GM21526 (cell line): ENCODE data around the gene GCN1.

Experiments used
- ATAC-seq: cut with Tn5 transposase; IDR thresholded peaks from one replicate; pipeline ENCODE4 v1.9.1; 2021; ENCODE audit warnings: moderate library complexity; ENCODE audit not compliant: unreplicated experiment, low FRiP score

The GCN1 gene

DNA sequence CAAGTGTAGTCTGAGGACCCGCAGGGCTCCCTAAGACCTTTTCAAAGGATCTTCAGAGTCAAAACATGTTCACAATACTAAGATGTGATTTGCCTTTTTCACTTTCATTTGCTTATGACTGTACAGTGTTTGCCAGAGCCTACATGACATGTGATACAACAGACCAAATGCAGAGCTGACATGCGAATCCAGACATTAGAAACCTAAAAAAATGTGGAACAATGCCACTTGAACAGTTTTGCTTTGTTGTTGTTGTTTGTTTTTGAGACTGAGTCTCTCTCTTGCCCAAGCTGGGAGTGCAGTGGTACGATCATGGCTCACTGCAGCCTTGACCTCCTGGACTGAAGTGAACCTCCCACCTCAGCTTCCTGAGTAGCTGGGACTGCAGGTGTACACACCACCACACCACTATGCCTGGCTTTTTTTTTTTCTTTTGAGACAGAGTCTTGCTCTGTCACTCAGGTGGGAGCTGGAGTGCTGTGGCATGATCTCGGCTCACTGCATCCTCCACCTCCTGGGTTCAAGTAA lies 72.7 kb downstream of the GCN1 start:
- ATAC-seq: peak; percentile 31

DNA sequence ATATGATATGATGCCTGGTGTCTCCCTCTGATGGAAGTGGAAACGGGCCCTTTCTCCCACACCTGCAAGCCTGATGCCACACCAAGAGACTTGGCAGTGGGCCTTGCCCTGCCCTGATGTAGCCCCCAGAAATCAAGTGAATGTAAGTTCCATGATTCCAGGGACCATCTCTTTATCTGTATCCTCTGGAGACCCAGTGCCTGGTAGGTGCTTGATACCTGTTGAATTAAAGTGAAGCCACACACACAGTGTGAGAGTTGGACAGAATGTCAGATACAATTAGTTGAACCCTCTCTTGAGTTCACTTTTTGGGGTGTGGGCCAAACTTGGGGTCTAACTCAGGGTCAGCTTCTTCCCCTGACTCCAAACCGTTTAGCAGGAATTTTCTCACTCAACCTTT lies 73.2 kb downstream of the GCN1 start:
- ATAC-seq: no peak

DNA sequence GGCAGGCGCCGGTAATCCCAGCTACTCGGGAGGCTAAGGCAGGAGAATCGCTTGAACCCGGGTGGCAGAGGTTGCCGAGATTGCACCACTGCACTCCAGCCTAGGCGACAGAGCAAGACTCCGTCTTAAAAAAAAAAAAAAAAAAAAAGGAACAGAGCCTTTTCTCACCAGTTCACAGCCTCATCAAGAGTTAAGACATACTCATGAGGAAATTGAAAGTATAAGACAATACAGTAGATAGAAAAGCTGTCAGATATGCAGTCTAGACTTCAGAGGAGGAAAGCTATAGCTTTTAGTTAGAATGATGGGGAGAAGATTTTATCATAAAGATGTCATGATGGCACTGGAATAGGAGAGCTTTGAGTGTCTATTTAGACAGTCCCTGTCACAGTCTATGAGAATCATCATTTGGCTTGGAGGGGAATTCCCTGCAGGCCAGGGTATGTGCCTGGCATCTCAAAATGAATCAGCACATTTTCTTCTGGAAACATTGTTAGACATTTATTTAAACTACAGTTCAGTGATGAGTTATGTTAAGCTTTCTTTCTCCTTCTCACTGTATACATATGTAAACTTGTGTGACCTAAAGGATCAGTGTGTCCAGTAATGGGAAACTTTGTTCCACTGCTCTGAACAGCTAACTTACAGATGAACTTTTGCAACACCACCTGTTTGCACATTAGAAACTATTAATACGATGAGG lies 75.1 kb downstream of the GCN1 start:
- ATAC-seq: no peak

DNA sequence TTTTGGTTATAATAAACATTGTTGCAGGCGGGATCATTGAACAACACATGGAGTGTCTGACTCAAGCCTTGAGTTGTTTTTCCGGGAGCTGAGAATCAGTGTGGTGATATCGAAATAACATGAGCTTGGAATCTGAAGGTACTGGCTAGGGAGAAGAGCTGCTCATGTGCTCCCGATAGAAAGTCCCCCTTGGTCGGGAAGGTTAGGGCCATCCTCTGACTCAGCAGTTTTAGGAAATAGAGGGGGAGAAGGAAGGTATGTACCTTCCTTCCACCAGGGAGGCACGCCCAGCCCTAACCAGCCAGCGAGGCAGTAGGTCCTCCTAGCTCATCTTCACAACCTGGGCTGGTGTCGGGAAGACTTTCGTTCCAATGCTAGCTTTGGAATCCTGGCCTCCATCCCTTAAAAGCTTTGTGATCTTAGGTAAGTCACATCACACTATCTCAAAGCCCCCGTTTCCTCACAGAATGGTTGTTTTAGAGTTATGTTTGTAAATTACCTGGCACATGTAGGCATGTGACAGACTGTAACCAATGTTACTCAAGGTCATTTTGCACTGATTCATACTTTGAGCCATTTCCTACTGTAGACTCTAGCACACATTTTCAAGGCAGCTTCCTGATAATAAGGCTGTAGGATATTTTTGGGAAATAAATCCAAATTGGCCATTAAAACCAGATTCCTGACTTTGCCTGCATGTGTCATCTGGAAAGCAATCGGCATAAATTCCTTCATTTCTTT lies 76.0 kb downstream of the GCN1 start:
- ATAC-seq: no peak

DNA sequence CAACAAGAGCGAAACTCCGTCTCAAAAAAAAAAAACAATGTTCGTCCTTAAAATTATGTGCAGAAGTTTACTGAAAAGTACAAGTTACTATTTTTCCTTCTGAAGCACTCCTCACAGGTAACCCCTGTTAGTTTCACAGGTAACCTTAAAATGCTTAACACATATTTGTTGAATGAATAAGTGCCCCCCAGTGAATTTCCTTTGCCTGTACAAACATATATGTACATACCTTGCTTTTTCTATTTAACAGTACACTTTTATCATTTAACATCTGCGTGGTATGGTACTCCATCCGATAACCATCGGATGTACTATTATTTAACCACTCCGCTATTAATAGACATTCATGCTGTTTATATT lies 76.6 kb downstream of the GCN1 start:
- no peak for ATAC-seq

DNA sequence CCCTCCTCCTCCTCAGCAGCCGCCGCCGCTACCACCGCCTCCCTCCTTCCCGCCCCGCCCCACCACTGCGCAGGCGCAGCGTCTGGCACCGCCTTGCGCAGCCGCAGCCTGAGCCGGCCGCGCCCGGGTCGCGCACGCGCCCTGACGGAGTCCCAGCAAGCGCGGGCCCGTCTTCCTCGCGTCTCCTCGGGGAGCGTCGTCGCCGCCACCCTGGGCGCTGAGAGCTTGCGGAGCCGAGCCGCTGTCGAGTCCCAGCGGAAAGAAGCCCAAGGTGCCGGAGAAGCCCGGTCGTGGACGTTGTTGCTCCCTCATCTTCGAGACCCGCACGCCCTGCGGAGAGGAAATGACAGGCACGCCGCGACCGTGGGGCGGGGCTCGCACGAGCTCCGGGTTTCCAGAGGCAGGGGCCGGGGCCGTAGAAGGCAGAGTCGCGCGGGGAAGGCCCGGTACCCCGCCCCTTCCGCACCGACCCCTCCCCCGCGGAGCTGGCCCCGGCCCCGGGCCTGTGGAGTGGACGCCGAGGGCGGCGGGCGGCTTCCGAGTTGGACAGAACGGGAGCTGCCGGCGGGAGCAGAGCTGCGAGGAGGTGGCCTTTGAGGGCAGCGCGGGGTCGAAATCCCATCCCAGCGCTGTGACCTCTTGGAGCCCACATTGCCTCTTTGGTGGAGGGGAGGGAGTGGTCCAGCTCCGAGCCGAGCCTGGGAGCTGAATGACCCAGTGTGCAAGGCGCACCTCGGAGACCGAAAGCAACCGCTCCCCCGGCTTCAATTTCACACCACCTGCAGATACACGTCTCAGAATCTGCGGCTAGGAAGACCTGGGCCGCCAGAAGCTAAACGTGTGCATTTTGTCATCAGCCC lies 77.5 kb downstream of the GCN1 start:
- peak; percentile 32 for ATAC-seq

DNA sequence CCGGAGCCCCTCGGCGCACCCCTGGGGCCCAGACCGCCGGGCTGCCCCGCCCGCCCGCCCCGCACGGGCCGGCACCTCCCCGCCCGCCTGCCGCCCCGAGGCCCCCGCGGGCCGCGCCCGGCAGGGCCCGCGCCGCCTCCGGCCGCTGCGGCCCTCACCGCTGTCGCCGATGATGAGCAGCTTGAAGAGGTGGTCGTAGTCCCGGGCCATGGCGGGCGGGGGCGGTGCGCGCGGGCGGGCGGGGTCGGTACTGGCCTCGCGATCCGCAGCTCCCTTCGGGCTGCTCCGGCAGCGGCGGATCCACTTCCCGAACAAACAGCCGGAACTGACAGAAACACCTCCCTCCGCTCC lies 78.1 kb downstream of the GCN1 start, which contains the start of gene RAB35:
TSS of gene RAB35 (minus strand) at position 313 of the 351 bp plus-strand sequence. CDS start at position 210, 103 bp downstream.
- ATAC-seq: peak; percentile 11

DNA sequence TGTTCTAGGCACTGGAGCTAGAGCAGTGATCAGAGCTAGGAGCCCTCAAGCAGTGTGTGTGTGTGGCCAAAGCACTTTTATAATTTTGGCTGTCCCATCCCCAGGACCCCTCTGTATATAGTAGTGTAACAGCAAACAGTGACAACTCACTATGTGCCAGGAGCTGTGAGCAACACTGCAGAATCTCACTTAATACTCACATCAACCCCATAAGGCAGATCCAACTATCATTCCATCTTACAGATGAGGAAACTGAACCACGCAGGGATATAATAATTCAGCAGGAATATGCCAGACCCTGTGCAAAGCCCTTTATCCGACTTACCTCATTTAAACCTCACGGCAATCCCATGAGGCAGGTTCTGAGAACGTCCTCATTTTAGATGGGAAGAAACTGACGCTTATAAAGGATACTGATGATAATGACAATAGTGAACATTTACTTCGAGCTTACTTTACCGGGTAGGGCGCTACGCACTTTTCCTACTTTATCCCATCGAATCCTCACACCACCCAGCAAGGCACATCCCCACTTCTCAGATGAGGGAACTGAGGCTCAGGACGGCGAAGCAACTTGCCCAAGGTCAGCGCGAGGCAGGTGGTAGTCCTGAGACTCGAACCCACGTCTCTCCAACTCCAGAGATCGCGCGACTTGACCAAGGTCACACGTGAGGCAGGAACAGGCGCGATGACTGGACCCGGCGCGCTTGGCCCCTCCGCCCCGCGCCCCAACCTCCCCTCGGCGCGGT lies 78.6 kb downstream of the GCN1 start:
- no peak for ATAC-seq

DNA sequence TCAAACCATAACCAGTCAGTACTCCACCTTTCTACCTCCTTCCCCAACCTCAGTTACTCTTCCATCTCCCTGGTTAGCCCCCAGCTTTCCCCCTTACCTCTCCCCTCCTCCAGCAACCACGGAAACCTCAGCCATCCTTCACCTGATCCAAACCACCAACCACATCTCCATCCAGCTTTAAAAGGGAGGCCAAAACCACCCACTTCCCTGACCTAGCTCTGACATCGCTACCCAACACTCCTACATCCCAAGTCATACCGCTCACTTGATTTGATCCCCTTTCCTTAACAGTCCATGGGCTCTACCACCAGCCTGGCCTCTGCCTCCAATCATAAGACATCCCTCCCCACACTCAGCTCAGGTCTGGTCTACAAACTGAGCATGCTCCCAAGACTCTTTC lies 79.4 kb downstream of the GCN1 start:
- ATAC-seq: no peak

DNA sequence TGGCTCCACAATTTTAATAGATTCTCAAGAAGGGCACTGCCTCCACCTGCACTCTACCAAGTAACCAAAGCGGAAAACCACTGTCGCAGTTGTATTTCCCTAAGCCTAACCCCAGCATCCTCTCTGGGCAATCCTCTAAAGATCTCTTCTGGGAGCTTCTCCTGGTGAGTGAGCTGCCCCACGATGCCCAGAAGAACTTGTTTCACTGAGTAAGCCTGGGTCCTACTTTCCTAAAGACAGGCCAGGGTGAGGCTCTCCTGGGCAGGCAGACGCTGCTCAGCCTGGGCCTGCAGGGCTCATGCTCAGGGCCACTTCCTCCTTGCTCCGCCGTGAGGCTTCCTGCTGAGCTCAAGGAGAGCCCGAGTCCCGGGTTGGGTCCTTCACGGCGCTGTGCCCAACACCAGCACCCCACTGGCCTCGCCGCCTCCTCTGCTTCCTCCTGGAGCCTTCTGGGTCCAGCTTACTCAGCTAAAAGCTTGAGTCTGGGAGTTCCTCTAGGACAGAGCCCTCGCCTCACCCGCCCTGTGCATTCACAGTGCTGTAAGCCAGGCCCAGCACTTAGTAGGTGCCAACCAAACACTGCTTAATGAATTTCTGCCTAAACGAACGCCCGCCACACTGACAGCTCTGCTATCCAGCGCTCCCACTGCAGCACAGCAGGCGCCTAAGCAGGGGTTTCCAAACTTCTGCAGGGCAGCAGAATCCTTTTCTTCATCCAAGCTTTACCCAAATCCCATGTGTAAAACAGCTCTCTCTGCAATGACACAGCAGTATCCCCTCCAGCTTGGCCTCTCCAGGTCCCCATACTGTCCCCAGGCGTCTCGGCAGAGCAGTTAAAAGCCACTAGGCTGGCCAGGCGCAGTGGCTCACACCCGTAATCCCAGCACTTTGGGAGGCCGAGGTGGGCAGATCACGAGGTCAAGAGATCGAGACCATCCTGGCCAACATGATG lies 83.7 kb downstream of the GCN1 start:
- ATAC-seq: peak; percentile 48

DNA sequence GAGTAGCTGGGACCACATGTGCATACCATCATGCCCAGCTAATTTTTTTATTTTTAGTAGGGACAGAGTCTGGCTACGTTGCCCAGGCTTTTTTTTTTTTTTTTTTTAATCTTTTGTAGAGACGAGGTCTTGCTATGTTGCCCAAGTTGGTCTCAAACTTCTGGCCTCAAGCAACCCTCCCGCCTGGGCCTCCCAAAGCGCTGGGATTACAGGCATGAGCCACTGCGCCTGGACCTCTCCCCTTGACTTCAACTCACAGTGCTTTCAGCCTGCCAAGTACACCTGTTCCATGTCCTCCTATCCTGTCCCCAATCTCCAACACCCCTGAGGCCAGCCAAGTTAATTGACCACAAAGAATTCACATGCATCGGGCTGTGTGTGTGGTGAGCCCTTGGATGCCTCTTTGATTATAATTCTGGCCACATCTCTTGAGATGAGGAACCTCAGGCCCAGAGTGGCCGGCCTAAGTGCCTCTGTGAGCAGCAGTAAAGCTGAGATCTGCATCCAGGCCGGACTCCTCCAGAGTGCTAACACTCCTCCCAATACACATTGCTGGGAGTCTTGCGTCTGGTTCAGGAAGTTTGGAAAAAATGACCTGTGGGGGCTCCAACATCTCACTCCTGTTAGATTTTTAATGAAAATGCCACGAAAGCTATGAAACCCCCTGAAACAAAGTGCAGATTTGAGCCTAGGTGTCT lies 84.8 kb downstream of the GCN1 start:
- ATAC-seq: no peak

DNA sequence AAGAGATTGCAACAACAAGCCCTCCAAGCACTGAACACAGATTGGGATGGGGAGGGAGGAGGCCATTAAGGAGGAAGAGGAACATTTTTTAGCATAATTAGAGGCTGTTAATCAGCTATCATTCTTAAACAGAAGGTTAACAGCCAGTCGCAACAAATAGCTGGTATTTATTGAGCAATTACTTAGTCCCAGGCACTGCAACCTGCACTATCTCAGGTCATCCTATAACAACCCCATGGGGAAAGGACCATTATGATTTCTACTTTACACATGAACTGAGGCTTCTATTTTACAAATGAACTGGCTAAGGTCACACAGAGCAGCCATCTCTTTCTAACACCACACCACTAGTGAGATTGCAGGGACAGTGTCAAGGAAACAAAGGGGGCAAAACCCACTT lies 88.4 kb downstream of the GCN1 start:
- ATAC-seq: no peak

DNA sequence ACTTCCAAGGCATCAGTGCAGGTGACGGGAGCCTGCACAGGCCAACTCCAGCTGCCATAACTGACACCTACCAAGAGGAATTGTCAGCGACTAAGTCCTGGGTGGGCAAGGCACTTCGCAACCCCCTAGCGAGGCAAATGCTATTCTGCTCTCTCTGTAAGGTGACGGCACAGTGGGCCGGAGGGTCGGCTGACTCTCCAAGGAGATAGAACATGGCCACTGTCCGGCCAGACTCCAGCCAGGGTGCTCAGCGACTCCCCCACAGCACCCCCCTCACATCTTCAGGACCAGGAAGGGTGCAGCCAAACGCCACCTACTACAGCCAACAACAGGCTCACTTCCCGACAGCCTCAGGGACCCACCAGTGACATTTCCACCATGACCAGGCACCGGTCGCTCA lies 91.1 kb downstream of the GCN1 start:
- ATAC-seq: no peak

DNA sequence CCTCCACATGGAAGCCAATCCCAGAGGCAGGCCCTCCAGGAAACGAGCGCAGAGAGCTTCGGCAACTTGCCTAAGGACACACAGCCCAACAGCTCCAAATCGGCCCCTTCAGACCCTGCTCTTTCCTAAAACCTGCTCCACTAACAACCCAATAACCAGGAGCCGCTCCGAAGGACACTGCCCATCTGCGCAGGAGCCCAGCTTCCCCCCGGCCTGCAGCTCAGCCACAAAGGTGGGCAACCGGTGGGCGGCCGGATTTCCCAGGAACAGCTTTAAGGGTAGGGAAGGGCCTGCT lies 91.5 kb downstream of the GCN1 start:
- no peak for ATAC-seq

DNA sequence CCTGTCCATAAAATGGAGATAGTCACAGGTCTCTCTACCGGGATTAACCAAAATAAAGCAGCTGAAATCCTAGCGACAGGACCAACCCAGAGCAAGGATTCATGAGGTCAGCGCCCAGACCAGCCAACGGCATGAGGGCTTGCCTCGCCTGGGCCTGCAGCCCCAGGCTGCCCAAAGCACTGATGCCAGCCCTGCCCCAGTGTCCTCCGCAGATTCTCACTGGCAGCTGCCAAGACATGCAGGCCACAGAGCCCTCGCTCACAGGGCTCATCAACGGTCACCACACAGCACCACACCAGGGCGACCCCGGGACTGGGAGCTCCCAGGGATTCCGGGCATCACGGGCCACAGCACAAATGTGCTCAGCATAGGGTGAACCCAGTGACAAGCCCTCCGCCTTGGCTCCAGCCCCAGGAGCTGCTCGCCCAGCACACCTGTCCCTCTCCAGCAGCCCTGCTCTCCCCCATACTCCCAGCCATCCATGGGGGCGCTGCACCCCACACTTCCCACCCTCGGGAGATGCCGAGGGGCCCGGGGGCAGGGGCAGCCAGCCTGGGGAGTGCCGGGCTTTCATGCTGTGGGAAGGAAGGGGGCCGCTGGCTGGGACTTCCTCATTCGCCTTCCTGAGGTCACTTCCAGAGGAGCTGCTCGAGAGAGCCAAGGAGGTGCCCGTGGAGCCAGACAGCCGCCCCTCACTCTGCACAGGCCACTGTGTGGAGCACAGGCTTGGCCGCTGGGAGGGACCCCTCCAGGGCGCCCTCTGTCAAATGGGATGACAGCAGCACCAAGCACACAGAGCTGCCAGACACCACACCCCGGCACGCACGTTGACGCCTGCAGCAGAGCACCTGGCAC lies 92.1 kb downstream of the GCN1 start:
- ATAC-seq: no peak

DNA sequence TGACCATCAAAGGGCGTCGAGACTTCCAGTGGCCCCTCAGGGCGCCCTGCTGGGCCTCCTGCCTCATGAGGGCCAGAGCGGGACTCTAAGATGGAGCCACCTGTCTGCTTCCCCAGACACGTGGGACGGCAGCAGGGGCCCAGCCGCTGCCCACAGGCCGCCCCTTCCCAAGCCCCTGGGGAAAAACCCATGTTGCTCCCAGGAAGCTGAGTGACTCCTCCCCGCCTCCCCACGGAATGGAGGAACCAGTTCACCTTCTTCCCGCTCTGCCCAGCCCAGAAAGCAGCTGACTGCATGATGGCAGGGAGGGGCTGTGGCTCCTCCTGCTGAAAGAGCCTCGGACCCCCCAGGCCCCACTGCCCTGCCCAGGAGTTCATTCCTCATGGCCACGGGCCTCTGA lies 92.9 kb downstream of the GCN1 start:
- no peak for ATAC-seq

DNA sequence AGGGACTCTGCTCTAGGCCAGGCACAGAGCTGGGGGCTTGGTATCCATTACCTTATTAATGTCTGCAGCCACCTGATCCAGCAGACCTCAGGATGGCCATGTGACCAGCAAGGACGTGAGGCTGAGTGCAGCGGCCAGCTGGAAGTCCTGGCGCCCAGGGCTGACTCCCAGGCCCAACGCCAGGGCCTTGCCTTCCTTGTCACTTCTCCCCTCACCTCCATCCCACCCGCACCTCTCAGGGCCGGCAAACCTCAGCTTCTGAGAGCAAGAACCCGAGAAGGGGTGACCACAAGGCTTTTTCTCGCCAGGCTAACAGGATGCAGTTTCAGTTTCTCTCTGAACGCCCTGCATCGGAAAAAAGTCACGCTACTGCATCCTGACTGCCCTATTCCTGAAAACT lies 93.3 kb downstream of the GCN1 start:
- no peak for ATAC-seq

DNA sequence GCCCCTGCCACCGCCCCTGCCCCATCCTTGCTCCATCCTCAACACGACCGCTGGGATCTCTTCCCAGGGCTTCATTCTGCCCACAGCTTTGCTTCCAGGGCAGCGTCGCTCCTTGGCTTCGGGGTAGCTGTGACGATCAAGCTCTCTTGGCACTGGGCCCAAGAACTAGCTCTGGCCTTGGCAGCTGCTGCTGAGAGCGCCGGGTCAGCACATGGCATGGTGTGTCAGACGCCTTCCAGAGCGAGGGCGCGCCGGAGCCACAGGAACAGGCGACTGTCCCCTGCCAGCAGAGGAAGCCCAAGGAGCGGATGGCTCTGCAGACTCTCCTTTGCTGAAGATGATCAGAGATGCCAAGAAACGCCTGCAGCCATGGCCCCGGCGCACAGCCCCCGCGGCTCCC lies 93.9 kb downstream of the GCN1 start:
- no peak for ATAC-seq
